Femur (tissue), 1 donor: ENCODE results near the gene TJP3.

Experiments used
- DNase-seq: peaks from one replicate; pipeline ENCODE4 v3.0.0-alpha.2; 2017

The TJP3 gene

GRCh38 chr19:3716147-3716668 lies 8.0 kb downstream of the TJP3 start:
- no peak for DNase-seq

- DNase-seq, result no peak
Measured at GRCh38 chr19:3719868-3720267, 11.7 kb downstream of the TJP3 start.

DNA sequence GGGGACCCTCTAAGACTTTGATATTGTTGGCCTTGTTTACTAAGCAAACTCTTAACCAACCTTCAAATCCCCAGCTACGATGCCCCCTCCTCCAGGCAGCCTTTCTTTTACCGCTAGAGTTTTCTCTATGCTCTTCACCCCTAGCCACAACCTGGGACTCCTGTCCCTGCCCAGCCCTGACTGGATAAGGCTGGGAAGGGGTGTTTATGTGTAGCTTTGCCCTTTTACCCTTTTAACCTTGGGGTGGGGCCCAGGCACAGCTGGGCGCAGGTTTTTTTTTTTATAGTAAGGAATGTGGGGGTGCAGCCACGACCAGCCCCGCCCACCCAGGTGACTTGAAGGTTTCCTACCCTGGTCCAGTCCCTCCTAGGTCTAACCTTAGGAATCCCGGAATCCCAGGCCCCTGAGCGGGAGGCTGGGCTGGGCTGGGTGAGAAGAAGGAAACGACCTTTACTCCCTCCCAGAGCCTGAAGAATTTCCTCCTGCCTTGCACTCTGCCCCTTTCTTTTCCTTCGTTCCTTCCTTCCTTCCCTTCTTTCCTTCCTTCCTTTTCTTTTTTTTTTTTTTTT lies 12.2 kb downstream of the TJP3 start:
- DNase-seq, result no peak

GRCh38 chr19:3721131-3721886 lies 13.1 kb downstream of the TJP3 start:
- DNase-seq, result peak; percentile 85

GRCh38 chr19:3721887-3722442 lies 13.8 kb downstream of the TJP3 start:
- DNase-seq, result no peak

DNA sequence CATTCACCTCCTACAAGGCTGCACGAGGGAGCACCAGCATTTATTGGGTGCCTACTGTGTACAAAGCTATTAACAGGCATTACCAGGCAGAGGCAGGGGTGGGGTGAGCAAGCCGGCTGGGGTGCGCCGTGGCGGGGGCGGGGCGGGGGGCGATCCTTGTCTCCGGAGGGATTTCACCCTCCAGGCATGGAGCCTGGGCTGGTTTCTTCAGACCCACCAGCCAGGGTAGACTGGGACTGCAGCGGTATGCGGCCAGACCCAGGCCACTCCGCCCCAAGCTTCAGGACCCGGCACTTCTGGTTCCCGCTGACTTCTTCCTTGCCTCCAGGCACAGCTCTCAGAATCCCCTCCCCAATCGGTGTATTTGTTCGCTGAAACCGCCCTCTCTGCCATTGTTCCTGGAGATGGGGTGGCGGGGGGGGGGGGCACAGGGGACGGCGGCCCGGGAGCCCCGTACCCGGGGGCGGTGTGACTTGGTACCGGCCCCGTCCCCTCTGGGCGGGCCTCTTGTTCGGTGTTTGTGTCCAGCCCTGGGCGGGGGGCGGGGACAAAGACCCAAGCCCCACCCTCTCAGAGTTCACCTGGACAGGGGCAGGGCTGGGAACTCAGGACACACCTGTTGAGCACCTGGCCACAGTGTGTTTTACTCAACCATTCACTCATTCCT lies 14.4 kb downstream of the TJP3 start:
- no peak for DNase-seq

DNA sequence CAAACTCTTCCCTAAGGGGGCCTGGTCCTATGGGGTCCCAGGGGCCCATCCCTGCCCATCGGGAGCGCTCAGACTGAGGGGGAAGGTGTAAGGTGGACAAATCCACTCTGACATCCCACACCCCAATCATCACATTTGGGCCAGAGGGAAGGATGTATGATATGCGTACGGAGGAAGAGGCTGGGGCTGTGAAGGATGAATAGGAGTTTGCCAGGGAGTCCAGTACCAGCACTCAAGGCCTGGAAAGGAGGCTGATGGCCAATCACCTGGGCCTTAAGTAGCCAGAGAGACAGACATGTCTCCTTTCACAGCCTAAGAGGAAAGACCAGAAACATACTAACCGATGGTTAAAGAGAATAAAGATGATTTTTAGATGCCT lies 14.9 kb downstream of the TJP3 start:
- no peak for DNase-seq

DNA sequence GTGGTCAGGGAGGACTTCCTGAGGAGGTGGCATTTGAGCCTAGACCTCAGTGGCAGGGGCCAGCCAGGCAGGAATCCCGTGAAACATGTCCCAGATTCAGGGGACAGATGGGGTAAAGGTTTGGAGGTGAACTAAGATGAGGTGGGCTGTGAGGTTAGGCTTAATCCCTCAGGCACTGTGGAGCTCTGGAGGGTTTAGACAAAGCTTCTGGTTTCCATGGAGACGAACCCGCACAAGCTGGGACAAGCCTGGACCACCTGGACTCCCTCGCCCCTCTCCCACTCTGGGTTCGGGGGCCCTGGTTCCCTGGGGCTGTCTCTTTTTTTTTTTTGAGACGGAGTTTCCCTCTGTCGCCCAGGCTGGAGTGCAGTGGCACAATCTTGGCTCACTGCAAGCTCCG lies 15.7 kb downstream of the TJP3 start:
- DNase-seq, result no peak

DNA sequence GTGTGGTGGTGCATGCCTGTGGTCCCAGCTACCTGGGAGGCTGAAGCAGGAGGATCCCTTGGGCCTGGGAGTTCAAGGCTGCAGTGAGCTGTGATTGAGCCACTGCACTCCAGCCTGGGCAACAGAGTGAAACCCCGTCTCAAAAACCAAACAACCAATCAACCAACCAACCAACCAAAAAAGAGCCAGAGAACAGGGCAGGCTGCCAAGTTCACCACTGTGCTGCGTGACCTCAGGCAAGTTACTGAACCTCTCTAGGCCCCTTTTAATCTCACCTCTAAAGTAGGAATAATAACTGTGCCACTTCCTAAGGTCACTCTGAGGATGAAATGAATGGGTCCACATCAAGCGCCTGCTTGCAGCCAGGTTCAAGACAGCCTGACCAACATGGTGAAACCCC lies 16.9 kb downstream of the TJP3 start:
- DNase-seq, result no peak

DNA sequence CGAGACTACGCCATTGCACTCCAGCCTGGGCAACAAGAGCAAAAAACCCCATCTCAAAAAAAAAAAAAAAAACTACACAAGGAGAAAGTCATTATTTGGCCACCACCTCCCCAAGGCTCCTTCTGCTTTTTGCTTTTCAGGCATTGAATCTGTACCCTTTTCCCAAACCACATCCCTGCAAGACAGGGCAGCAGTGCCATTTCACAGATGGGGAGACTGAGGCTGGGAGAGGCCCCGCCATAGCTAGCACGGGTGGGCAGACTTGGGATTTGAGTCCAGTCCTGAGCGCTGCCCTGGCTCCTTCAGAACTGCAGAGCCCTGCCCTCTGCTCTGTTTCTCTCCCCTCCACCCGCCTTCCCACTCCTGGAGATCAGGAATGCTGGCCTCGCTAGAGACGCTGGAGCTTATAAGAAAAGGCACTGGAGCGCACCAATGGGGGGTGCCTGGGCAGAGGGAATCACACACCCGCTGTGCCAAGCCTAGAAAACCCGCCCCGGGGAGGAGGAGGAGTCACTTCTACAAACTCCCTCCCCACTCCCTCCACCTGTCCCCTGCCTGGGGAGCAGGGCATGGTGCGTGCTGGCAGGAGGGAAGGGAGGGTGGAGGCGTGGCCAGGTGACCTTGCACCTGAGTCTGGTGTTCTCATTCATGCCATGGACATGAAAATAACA lies 17.6 kb downstream of the TJP3 start:
- no peak for DNase-seq

GRCh38 chr19:3730457-3730958 lies 22.3 kb downstream of the TJP3 start:
- DNase-seq, result no peak

- no peak for DNase-seq
Measured at GRCh38 chr19:3732108-3732507, 23.9 kb downstream of the TJP3 start.

GRCh38 chr19:3733549-3734309 lies 25.5 kb downstream of the TJP3 start:
- DNase-seq, result no peak

- no peak for DNase-seq
Measured at GRCh38 chr19:3734310-3734600, 26.1 kb downstream of the TJP3 start.

GRCh38 chr19:3736106-3736724 lies 28.0 kb downstream of the TJP3 start:
- no peak for DNase-seq

DNA sequence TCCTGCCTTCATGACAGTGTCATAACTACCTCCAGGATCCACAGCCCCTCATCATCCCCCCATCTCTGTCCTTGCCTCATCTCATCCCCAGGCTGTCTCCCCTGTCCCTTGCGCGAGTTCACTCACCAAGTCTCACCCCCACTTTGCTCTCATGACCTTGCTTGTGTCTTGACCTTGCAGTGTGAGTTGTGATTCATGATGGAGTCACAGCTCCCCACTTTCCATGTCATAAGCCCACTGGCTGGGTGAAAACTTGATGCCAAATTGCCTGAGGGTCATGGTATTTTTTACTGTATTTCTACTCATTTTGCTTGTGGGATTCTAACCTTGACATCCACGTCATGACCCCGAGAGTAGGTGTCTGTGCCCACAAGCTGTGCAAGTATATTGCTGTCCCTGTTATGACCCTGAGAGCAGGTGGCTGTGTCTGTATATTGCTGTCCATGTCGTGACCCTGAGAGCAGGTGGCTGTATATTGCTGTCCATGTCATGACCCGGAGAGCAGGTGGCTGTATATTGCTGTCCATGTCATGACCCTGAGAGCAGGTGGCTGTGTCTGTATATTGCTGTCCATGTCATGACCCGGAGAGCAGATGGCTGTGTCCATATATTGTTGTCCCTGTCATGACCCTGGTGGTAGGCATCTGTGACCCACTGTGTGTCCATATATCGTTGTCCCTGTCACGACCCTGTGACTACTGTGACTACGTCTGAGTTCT lies 29.5 kb downstream of the TJP3 start:
- DNase-seq, result no peak

DNA sequence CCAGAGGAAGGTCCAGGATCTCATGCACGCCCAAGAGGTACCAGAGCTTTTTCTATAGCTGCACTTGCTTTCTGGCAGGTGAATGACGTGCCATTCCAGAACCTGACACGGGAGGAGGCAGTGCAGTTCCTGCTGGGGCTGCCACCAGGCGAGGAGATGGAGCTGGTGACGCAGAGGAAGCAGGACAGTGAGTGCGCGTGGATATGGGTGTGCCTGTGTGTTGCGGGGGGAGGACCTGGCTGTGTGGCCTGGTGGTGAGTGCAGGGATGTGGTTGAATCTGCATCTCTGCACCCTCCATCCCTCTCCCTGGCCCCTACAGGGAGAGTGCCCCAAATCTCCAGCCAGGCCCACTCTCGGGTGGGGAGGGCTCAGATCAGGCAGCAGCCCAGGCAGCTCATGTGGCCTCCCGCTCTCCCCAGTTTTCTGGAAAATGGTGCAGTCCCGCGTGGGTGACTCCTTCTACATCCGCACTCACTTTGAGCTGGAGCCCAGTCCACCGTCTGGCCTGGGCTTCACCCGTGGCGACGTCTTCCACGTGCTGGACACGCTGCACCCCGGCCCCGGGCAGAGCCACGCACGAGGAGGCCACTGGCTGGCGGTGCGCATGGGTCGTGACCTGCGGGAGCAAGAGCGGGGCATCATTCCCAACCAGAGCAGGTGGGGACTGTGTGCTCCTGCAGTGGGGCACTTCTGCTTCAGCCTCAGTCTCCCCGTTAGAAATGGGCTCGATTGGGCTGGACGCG lies 30.5 kb downstream of the TJP3 start:
- DNase-seq, result no peak

DNA sequence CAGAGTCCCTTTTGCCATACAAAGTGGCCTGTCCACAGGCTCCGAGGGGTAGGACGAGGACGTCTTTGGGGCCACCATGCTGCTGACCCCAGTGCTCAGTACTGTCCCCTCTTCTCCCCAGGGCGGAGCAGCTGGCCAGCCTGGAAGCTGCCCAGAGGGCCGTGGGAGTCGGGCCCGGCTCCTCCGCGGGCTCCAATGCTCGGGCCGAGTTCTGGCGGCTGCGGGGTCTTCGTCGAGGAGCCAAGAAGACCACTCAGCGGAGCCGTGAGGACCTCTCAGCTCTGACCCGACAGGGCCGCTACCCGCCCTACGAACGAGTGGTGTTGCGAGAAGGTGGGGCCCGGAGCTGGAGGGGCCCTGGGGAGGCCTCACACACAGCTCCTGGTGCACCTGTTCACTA lies 32.2 kb downstream of the TJP3 start:
- no peak for DNase-seq

DNA sequence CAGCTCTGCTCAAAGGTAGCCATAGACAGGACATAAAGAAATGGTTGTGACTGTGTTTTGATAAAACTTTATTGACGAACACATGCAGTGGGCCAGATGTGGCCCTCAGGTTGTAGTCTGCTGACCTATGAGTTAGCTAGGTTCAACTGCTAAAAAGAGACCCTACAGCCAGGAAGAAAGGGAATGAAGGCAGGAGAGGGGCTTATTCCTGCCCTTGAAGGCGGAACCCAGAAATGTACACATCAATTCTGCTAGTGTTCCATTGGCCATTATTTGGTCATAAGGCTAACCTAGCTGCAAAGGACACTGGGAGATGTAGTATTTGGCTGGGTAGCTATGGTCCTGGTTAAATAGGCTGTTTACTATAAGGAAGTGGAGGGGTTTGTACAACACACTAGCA lies 35.3 kb downstream of the TJP3 start:
- no peak for DNase-seq

GRCh38 chr19:3745363-3746045 lies 37.3 kb downstream of the TJP3 start:
- DNase-seq, result no peak
